ENCODE results near the gene CDCA5.

GRCh38 chr11:65083134-65083833 is 556 bp downstream of the CDCA5 start:
- no peak for TF ChIP-seq POLR2A (IDR thresholded peaks at IDR 0.05)
- TF ChIP-seq CTCF (IDR thresholded peaks at IDR 0.05 in 4 of 5, conservative IDR thresholded peaks at IDR 0.05 in 1 of 5), result no peak

Data from gastrocnemius medialis (tissue), 4 donors.